Activated T-cell treated with anti-CD3 and anti-CD28 coated beads, Interleukin-2, amount 50 U/mL, for 48 hours (primary cell): ENCODE measurements around the gene GPRIN3.
A peak's percentile ranks its signal among the peaks of the same experiment; 100 is the strongest.
"Not testable (repeated sequence)": the region's sequence is repeated elsewhere in the genome, so short reads cannot be mapped to it uniquely, and the experiment has no call there.

ENCODE experiments used
- DNase-seq, 2 experiments: peaks; one replicate each; pipeline ENCODE4 v3.0.0-alpha.2; 2020

GPRIN3 gene

DNA sequence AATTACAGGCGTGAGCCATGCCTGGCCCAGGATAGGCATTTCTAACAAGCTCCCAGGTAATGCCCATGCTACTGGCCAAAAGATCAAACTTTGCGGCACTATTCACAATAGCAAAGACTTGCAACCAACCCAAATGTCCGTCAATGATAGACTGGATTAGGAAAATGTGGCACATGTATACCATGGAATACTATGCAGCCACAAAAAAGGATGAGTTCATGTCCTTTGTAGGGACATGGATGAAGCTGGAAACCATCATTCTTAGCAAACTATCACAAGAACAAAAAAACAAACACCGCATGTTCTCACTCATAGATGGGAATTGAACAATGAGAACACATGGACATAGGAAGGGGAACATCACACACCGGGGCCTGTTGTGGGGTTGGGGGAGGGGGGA is 1.6 kb upstream of the GPRIN3 start:
- not testable (repeated sequence) for DNase-seq

DNA sequence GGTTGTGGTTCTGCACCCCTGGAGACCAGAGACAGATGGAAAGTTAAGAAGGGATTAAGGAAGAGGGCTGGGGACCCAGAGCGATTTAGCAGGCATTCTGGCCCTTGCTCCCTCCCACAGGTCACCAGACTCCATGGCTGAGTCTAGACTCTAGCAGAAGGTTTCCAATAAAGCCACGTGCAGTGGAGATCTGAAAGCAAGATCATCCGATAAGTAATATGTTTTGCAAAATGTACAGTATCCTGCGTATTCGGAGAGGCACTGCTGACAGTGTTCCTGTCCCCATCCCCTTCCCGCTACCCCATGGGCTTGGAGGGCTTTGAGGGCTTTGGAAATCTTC is 531 bp upstream of the GPRIN3 start:
- no peak for DNase-seq

DNA sequence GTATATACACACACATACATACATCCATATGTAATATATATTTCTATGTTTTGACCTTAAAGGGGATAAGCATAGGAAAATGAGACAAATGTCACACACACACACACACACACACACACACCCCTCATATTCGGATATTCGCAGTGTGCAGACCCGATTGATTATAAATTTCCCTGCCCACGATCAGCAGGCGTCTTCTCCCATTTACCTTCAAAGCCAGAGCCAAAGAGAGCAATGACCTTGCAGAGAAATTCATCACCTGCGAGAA is 488 bp downstream of the GPRIN3 start:
- DNase-seq = no peak

DNA sequence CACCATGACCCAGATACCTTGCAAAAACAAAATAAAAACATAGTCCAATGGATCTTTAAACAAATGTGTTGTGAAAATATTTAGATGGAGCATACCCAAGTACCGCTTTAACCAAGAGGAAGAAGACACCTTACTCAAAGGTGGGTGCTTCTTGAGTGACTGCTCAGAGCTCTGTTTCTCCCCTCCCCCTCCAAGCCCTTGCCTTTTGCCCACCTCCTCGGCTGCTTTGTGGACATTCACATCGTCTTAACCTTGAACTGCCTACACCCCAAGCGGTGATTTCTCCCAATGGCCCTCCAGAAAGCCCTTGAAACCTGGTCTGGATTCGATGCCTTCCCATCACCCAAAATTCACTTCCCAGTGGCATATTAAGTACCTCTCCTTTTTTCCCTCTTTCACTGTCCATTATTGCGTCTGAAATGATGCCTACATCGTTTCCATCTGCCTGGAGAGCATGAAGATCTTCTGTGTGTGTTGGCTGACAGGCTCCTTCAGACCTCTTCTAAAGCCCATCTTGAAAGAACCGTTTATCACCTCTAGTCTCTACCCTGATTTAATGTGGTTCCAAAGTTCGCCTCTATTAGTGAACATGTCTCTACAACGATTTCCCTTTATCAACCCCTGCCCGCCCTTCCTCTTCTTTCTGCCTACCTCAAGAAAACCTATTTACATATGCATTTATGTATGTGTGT is 968 bp downstream of the GPRIN3 start:
- no peak for DNase-seq

- DNase-seq = no peak
Measured at GRCh38 chr4:89305712-89306437, 1.7 kb downstream of the GPRIN3 start.

- no peak for DNase-seq
Measured at GRCh38 chr4:89305028-89305427, 2.6 kb downstream of the GPRIN3 start.

DNA sequence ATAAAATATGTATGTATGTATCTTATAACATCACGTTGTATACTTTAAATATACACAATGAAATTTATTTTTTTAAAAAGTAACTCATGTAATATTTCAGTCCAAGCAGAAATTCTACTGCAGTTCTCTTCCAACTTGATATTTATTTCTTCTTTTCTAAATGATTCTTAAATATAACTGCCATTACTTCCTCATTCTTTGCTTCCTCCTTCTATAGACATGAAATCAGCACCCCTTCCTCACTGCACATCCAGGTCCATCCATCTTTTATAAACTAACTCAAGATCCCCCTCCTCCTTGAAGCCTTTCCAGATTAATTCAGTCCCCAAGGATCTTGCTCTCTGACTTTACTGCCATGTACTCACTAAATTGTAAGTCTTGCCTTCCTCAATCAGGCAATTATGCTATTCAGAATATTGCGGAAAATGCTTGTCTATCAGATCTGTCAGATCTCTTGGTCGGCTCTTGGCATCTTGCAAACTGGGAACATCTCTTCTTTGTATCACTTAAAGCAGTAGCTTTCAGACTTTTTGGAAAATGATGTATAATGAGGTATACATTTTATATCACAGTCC is 3.7 kb downstream of the GPRIN3 start:
- DNase-seq = no peak

GRCh38 chr4:89303177-89303576 is 4.4 kb downstream of the GPRIN3 start:
- peak; percentile 48 to 63 for DNase-seq

DNA sequence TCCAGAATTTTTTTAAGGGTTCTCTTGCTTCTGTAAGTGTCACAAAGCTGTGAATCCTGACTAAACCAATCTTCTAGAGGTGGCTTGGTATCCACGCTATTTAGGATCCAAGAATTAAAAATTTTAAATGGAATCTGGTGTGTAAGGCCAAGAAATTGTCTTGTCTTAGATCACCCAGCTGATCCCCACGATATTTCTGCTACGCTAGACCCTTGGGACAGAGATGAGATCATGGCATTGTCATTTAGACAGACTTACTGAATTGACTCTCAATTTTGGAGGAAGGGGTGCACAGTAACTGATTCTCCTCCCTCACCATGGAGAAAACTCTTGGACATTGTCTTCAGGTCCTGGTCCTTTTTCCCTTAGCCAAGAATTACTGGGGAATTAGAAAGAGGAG is 5.7 kb downstream of the GPRIN3 start:
- no peak for DNase-seq

GRCh38 chr4:89301003-89301402 is 6.6 kb downstream of the GPRIN3 start:
- no peak for DNase-seq

GRCh38 chr4:89300499-89300898 is 7.1 kb downstream of the GPRIN3 start:
- DNase-seq = no peak

DNA sequence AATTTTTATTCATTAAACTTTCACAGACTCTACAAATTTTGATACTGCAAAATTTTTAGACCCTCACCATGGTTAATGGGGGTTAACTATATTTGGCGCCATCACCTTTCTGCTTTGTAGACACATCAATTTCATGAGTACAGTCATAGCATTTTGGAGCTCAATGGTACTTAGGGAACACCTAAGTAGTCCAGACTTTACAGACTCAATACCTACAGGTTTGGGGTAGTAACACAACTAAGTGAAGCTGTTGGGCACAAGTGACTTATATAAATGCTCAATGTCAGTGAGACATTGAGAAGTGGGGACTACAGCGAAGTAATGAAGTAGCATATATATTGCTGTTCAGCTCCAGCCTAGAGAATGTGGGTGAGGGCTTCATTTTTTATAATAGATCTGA is 7.5 kb downstream of the GPRIN3 start:
- DNase-seq = no peak

GRCh38 chr4:89299153-89299791 is 8.3 kb downstream of the GPRIN3 start:
- no peak for DNase-seq

DNA sequence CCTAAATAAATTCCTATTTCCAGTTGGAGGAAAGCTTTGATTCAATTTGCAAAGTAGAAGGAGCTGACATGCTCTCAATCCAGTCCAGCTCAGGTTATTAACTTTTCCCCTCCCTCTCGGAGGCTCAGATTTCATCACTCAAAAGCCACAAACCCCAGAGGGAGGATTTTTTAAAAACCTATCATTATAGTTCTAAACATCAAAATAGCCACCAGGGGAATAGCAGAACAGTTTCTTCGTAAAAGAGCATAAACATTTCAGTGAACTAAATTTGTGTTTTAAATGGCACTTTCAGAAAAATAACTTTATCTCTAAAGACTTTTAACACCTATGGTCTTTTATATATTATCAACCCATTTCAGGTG is 8.8 kb downstream of the GPRIN3 start:
- DNase-seq = no peak

DNA sequence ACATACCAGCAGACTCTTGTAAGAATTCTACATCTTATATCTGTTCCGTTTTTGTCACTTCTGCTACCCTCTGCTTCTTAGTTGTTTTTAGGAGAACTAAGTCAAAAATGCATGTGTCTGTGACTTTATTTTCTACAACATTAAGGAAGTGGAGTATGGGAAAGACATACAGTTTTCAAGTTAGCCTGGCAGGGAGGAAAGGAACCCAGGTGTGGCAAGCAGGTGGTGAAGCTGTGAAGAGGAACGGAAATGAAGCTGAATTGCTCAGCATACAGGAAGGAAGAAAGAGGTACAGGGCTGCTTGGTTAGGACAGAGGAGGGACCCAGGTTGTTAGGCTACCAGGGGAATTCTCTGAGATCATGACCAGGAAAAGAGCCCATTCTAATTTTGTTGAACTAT is 9.4 kb downstream of the GPRIN3 start:
- DNase-seq = no peak

GRCh38 chr4:89296896-89297295 is 10.7 kb downstream of the GPRIN3 start:
- no peak for DNase-seq

- DNase-seq = no peak
Measured at GRCh38 chr4:89296399-89296798, 11.2 kb downstream of the GPRIN3 start.

GRCh38 chr4:89295415-89295927 is 12.1 kb downstream of the GPRIN3 start:
- peak in 1 of 2 experiments; percentile 55 for DNase-seq

DNA sequence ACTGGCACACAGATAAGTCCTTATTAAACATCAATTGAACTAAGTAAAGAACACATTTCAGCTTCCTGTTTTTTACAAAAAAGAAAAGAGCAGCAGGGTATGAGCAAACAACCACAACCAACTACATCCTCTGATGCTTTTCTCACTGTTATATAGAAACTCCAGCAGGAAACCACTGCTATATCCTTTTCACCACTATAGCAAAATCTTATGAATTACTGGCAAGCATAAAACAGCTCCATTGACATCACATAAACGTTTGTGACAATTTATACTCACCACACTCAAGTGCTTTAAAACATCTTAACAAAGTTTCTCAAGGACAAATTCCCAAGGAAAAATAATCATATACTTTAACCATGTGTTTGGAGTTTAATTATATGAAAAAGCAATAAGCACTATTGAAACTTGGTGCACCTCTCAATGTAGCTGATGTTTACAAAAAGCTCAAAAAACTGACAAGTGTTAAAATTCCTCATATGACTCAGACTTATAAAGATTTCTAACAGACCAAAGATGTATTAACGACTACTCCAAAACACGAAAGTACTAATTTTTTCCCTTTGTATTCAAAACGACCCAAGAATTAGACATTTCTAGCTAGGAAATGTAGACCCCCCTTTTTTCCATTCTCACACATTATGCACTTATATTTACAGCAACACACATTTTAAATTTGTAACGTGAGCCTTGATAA is 12.9 kb downstream of the GPRIN3 start:
- no peak for DNase-seq

DNA sequence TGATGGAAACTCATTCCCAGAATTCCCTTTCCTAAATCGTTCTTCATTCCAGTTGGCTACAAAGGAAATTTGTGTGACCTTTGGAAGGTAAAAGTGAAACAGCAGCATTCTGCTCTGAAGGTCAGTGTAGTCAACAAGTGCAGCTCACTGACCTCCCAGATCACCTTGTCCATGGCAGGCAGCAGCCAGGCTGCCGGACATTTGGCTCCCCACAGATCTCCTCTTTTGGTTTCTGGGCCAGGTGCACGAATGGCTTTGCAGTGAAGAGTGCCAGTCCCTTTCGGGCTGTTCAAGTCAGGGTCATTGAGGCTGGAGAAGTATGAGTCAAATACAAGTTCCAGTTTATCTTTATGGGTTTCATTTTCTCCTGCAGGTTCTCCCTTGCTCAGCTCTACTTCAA is 14.3 kb downstream of the GPRIN3 start:
- no peak for DNase-seq

- DNase-seq = peak in 1 of 2 experiments; percentile 42
Measured at GRCh38 chr4:89290727-89291516, 16.7 kb downstream of the GPRIN3 start.

DNA sequence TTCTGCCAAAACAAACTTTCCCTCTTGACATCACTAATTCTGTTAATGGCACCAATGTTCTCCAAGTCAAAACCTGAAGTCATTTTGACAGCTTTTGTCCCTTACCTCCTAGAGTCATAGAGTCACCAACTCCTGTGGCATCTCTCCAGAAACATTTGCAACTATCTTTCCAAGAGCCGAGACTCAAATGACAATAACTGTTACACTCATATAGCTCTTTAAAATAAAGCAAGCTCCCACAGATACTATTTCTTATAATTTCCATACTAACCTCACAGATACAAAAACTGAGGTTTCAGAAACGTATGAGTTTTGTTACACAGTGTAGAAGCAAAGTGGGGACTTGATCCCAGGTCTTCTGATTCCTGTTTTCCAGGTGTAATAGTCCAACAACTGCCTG is 18.3 kb downstream of the GPRIN3 start:
- DNase-seq = no peak

- no peak for DNase-seq
Measured at GRCh38 chr4:89288430-89288829, 19.2 kb downstream of the GPRIN3 start.
